Measurements from ENCODE around the gene CCDC12.
"Not testable (repeated sequence)": the region's sequence is repeated elsewhere in the genome, so short reads cannot be mapped to it uniquely, and the experiment has no call there.

Gene CCDC12

GRCh38 chr3:46966811-46967210, 9.7 kb downstream of the CCDC12 start:
- H3K27ac ChIP-seq = no peak overlapping the region
- no peak for TF ChIP-seq ZFX (IDR thresholded peaks at IDR 0.05; ENCODE audit: borderline replicate concordance)
- TF ChIP-seq CTCF (IDR thresholded peaks at IDR 0.05) = no peak

- no peak overlapping the region for H3K27ac ChIP-seq
These were observed 11.4 kb downstream of the CCDC12 start for GRCh38 chr3:46965151-46965550.

GRCh38 chr3:46964038-46964590, 12.4 kb downstream of the CCDC12 start:
- not testable (repeated sequence) for H3K27ac ChIP-seq

More at GRCh38 chr3:46965151-46965550, 11.4 kb downstream of the CCDC12 start:
- TF ChIP-seq CTCF (IDR thresholded peaks at IDR 0.05) (no peak), ZFX (IDR thresholded peaks at IDR 0.05; ENCODE audit: borderline replicate concordance) (no peak)

GRCh38 chr3:46962990-46963389, 13.6 kb downstream of the CCDC12 start:
- TF ChIP-seq CTCF (IDR thresholded peaks at IDR 0.05) (no peak), ZFX (IDR thresholded peaks at IDR 0.05; ENCODE audit: borderline replicate concordance) (no peak)
- H3K27ac ChIP-seq = no peak overlapping the region

- TF ChIP-seq ZFX (IDR thresholded peaks at IDR 0.05; ENCODE audit: borderline replicate concordance) (no peak), CTCF (IDR thresholded peaks at IDR 0.05) (no peak)
- H3K27ac ChIP-seq = no peak overlapping the region
These were observed 14.1 kb downstream of the CCDC12 start for GRCh38 chr3:46962427-46962826.

GRCh38 chr3:46960835-46961234, 15.7 kb downstream of the CCDC12 start:
- no peak overlapping the region for H3K27ac ChIP-seq
- TF ChIP-seq ZFX (IDR thresholded peaks at IDR 0.05; ENCODE audit: borderline replicate concordance) = no peak
- TF ChIP-seq CTCF (IDR thresholded peaks at IDR 0.05) = no peak

GRCh38 chr3:46960081-46960701, 16.4 kb downstream of the CCDC12 start:
- no peak for TF ChIP-seq ZFX (IDR thresholded peaks at IDR 0.05; ENCODE audit: borderline replicate concordance)
- TF ChIP-seq CTCF (IDR thresholded peaks at IDR 0.05) = no peak
- no peak overlapping the region for H3K27ac ChIP-seq

- no peak overlapping the region for H3K27ac ChIP-seq
These were observed 17.4 kb downstream of the CCDC12 start for GRCh38 chr3:46959161-46959511.

More at GRCh38 chr3:46959161-46959511, 17.4 kb downstream of the CCDC12 start:
- TF ChIP-seq CTCF (IDR thresholded peaks at IDR 0.05) (no peak), ZFX (IDR thresholded peaks at IDR 0.05; ENCODE audit: borderline replicate concordance) (no peak)
